ENCODE data around the gene VSX1.

VSX1 gene

DNA sequence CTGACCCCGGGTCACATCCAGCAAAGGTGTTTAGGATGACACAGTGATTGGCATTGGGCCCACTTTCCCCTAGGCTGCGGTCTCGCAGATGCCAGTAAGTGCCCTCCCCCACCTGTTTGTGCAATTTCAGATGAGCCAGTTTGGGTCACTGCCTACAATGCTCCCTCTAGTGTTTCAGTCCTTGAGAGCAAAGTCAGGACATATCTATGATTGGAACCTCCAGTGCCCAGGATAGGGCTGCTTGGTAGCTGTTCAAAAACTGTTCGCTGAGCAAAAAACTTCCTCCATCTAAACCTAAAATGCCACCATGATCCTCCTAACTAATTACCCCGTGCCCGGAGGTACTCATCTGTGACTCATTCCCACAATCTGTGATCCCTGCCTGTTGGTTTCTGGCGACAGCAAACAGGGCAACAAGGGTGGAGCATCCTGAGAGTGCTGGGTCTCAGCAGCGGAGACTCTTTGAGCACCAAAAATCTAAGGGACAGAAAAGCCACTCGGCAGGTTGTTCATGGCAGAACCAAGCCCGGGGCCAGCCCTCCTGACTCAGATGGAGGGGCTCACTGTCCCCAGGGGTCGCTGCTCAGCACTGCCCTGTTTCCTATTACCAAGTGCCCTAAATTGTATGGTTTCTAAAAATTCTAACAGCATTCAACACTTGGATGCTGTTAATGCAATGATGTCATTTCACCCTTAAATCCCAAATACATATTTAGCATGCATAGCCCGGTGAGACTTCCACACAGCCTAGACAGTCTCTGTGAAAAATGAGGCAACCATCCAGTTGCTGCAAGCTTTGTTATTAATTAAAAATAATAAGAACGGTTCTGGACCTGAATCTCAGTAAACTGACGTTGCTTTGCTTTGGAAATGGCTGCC, 5.0 kb downstream of the VSX1 start:
- in situ Hi-C loops (cut with MboI; ENCODE audit: low pct_unique_long_range_greater_than_20kb, low sequenced_read_pairs, unreplicated experiment) = no loop called here
- peak; percentile 63 for DNase-seq (ENCODE audit: low spot score)
- TF ChIP-seq, protein P1, sequence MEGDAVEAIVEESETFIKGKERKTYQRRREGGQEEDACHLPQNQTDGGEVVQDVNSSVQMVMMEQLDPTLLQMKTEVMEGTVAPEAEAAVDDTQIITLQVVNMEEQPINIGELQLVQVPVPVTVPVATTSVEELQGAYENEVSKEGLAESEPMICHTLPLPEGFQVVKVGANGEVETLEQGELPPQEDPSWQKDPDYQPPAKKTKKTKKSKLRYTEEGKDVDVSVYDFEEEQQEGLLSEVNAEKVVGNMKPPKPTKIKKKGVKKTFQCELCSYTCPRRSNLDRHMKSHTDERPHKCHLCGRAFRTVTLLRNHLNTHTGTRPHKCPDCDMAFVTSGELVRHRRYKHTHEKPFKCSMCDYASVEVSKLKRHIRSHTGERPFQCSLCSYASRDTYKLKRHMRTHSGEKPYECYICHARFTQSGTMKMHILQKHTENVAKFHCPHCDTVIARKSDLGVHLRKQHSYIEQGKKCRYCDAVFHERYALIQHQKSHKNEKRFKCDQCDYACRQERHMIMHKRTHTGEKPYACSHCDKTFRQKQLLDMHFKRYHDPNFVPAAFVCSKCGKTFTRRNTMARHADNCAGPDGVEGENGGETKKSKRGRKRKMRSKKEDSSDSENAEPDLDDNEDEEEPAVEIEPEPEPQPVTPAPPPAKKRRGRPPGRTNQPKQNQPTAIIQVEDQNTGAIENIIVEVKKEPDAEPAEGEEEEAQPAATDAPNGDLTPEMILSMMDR (IDR thresholded peaks at IDR 0.05; ENCODE audit: extremely low read depth, insufficient read depth, missing control alignments) = peak; percentile 25

DNA sequence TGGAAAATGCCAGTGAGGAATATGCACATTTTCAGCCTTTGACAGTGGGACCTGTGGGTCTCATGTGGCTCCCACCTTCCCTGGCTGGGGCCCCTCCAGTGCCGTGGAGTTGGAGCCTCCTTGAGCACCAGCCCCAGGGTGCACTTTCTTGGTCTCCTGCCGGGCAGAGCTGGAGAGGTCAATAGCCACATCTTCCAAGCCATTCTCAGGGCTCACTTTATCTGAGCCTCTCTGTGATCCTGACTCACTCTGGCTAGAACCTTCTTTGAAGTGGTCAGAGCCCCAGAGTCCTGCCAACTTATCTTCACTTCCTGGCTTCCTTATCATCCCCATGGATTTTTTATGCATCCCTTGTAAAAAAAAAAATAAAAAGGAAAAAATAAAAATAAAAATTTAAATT, 5.7 kb downstream of the VSX1 start:
- no peak for DNase-seq (ENCODE audit: low spot score)
- TF ChIP-seq, protein P1 (IDR thresholded peaks at IDR 0.05; ENCODE audit: extremely low read depth, insufficient read depth, missing control alignments) = no peak
- in situ Hi-C loops (cut with MboI; ENCODE audit: low pct_unique_long_range_greater_than_20kb, low sequenced_read_pairs, unreplicated experiment) = no loop called here

DNA sequence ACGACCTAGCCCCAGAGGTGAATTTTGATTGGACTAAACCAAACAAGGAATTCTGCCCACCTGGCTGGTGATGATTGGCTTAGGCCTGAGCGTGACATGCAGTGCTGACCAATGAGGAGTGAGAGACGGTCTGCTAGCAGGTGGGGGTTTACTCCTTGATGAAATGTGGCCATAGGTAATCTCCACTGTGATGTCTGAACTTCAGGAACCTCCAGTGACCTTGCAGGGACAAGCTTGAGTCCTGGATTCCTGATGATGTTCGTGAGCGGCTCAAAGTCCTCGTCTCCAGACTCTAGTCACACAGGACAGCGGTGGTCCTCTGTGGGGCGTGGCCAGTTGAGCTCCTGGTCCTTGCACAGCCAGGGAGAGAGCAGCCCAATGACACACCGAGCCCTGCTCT, 8.4 kb downstream of the VSX1 start:
- TF ChIP-seq, protein P1 (IDR thresholded peaks at IDR 0.05; ENCODE audit: extremely low read depth, insufficient read depth, missing control alignments) = no peak
- DNase-seq (ENCODE audit: low spot score) = no peak
- in situ Hi-C loops (cut with MboI; ENCODE audit: low pct_unique_long_range_greater_than_20kb, low sequenced_read_pairs, unreplicated experiment) = no loop called here

DNA sequence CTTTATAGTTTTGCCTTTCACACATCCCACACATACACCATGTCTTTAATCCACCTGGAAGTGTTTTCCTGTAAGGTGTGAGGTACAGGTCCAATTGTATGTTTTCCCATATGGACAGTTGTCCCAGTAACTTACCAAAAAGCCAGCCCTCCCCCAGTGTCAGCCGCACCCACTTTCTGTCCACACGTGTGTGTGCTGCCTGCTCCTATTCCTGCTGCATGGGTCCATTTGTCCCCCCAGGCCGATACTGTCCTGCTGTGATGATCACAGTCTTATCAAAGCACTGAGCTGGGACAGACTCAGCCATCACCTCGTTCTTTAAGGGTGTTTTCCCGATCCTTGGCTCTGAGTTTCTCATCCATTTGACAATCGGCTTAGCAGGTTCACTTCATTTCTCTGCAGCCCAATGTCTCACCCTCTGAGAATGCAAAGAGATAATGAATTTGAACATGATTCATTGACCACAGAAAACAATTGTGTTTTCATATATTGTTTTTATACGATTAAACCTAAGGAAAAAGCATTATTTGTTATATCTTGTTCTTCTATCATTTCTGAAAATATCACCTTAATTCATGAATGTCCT, 9.6 kb downstream of the VSX1 start:
- TF ChIP-seq, protein P1 (IDR thresholded peaks at IDR 0.05; ENCODE audit: extremely low read depth, insufficient read depth, missing control alignments) = no peak
- in situ Hi-C loops (cut with MboI; ENCODE audit: low pct_unique_long_range_greater_than_20kb, low sequenced_read_pairs, unreplicated experiment) = no loop called here
- no peak for DNase-seq (ENCODE audit: low spot score)

DNA sequence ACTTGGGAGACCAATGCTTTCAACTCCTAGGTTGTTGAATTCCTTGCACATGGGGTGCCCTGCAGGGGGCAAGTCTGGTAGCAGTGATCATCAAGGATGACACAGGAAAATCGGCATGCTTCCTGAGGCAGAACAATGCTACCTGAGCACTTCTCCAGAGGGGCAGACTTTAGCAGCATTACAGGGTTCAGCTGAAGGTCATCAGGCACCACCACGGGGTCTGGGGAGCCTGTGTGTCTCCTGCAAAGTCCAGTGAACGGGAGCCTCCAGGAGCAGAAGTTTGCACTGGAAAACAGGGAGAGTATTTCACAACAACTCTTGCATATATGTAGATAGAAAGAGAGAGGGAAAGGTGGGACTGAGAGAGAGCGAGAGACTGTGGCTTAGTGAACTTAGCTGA, 10.2 kb downstream of the VSX1 start:
- DNase-seq (ENCODE audit: low spot score) = no peak
- in situ Hi-C loops (cut with MboI; ENCODE audit: low pct_unique_long_range_greater_than_20kb, low sequenced_read_pairs, unreplicated experiment) = no loop called here
- TF ChIP-seq, protein P1 (IDR thresholded peaks at IDR 0.05; ENCODE audit: extremely low read depth, insufficient read depth, missing control alignments) = no peak

DNA sequence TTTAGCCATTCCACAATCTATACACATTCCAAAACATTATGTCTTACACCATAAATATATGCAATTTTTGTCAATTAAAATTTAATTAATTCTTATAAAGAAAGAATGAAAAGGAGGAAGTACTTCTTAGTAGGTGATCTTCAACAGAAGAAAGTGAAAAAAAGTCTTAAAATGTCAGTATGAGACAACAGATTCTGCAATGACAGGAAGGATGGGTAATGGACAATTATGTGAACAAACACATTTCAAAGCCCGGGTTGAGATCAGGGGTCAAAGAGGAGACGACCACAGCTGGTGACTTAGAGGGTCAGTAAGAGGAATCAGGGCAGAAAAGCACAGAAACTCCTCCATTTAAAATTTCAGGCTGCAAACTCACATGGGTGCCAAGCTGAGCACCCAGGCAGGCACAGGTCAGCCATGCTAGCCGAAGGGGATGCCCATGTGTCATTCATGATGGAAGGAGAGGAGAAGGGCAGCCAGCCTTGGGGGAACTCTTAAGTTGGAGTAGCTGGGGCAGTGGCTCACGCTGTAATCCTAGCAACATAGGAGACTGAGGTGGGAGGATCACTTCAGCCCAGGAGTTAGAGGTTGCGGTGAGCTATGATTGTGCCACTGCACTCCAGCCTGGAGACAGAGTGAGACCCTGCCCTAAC, 11.0 kb downstream of the VSX1 start:
- DNase-seq (ENCODE audit: low spot score) = no peak
- in situ Hi-C loops (cut with MboI; ENCODE audit: low pct_unique_long_range_greater_than_20kb, low sequenced_read_pairs, unreplicated experiment) = no loop called here
- TF ChIP-seq, protein P1 (IDR thresholded peaks at IDR 0.05; ENCODE audit: extremely low read depth, insufficient read depth, missing control alignments) = no peak
